Panc1 (cell line): ENCODE measurements around the gene SLAIN1. TPM values are rescaled to one million over a fixed set of nuclear protein-coding genes. Genes with fewer than 3 reads are reported as not detected.

Source experiments
- ATAC-seq: fragments of 200-7000 bp; cut with Tn5 transposase; 2 replicates; pipeline ENCODE4 v1.9.1; 2020; ENCODE audit warnings: mild to moderate bottlenecking, moderate library complexity
- BruUV-seq: library from RNA; stranded (reverse); fragments of 400-500 nt; replicated peaks from 2 replicates; lab custom pipeline; 2021; lab: Mats Ljungman, UMichigan
- CTCF ChIA-PET: fragments of 300-600 bp; sonication (Branson Sonifier 250); formaldehyde crosslinking; loops from one replicate; lab custom pipeline; 2022; ENCODE audit warnings: antibody characterized with exemption; lab: Charles Lee
- POLR2A ChIA-PET: fragments of 300-600 bp; sonication (Branson Sonifier 250); formaldehyde crosslinking; loops from one replicate; lab custom pipeline; 2022; ENCODE audit warnings: antibody characterized with exemption; lab: Charles Lee
- DNase-seq: peaks from one replicate; pipeline ENCODE4 v3.0.0-alpha.2; 2010; ENCODE audit warnings: low read depth, low spot score
- H3K27ac ChIP-seq: 2 replicates; pipeline ENCODE4 v1.5.1; 2011; ENCODE audit warnings: mild to moderate bottlenecking, low read length, inconsistent platforms
- H3K27me3 ChIP-seq: fragments of 200-500 bp; sonication (Bioruptor generic); 2 replicates; pipeline ENCODE4 v1.6.0; 2014; ENCODE audit warnings: low read length, inconsistent platforms; ENCODE audit not compliant: control insufficient read depth, insufficient read depth
- H3K36me3 ChIP-seq: fragments of 200-500 bp; sonication (Bioruptor generic); 2 replicates; pipeline ENCODE4 v1.5.1; 2014; ENCODE audit warnings: inconsistent platforms, mild to moderate bottlenecking, low read length, moderate library complexity; ENCODE audit not compliant: control insufficient read depth, insufficient read depth
- H3K4me1 ChIP-seq: 2 replicates; pipeline ENCODE4 v1.5.1; 2011; ENCODE audit warnings: inconsistent platforms, mild to moderate bottlenecking, low read length, moderate library complexity; ENCODE audit not compliant: control insufficient read depth, insufficient read depth
- H3K4me3 ChIP-seq, 2 experiments: 2 replicates each; pipeline ENCODE4 v1.5.1; 2011 to 2012; ENCODE audit warnings: low read depth in 2 of 2, low read length in 2 of 2, mild to moderate bottlenecking in 2 of 2, inconsistent platforms in 1 of 2, moderate library complexity in 1 of 2
- H3K9me3 ChIP-seq: fragments of 200-500 bp; sonication (Bioruptor generic); 2 replicates; pipeline ENCODE4 v1.5.1; 2014; ENCODE audit warnings: low read depth, mild to moderate bottlenecking, inconsistent platforms, low read length, moderate library complexity; ENCODE audit not compliant: control insufficient read depth, insufficient read depth
- POLR2AphosphoS5 ChIP-seq: IDR thresholded peaks from 2 replicates; pipeline ENCODE4 v1.6.1; 2012; ENCODE audit warnings: mild to moderate bottlenecking, low read depth, low read length, moderate library complexity
- SIN3A ChIP-seq: IDR thresholded peaks from 2 replicates; pipeline ENCODE4 v1.6.1; 2012; ENCODE audit warnings: low read depth, mild to moderate bottlenecking, low read length, moderate library complexity, borderline replicate concordance; ENCODE audit not compliant: insufficient read depth
- TCF7L2 ChIP-seq: IDR thresholded peaks from 2 replicates; pipeline ENCODE4 v1.6.1; 2011; ENCODE audit warnings: mild to moderate bottlenecking, low read depth, low read length, inconsistent platforms
- in situ Hi-C: cut with HindIII; loops from 2 replicates; pipeline ENCODE4 v1.10.0; 2016; ENCODE audit warnings: low sequenced_read_pairs, low pct_unique_long_range_greater_than_20kb
- intact Hi-C: fragments of 100-400 bp; cut with micrococcal nuclease; formaldehyde crosslinking; loops from one replicate; pipeline ENCODE4 v1.10.0; 2022; ENCODE audit not compliant: unreplicated experiment
- total RNA-seq: library from RNA; stranded (reverse); gene quantifications from one replicate; pipeline ENCODE4 v1.2.1, GENCODE V29; 2021; ENCODE audit not compliant: unreplicated experiment
- TF ChIP-seq, protein P1 (sequence below): fragments of 450-650 bp; IDR thresholded peaks from 2 replicates; pipeline ENCODE4 v1.5.1; 2017; ENCODE audit warnings: mild to moderate bottlenecking
- TF ChIP-seq, protein P2 (sequence below), 2 experiments: IDR thresholded peaks; 2 replicates each; pipeline ENCODE4 v1.6.1; 2011 to 2012; ENCODE audit warnings: low read depth in 2 of 2, control low read depth in 1 of 2, low read length in 1 of 2, mild to moderate bottlenecking in 1 of 2, moderate library complexity in 1 of 2; ENCODE audit not compliant: insufficient read depth in 1 of 2

SLAIN1 gene
- total RNA-seq, 1 experiment from 2014 or later, result 0.49 TPM

DNA sequence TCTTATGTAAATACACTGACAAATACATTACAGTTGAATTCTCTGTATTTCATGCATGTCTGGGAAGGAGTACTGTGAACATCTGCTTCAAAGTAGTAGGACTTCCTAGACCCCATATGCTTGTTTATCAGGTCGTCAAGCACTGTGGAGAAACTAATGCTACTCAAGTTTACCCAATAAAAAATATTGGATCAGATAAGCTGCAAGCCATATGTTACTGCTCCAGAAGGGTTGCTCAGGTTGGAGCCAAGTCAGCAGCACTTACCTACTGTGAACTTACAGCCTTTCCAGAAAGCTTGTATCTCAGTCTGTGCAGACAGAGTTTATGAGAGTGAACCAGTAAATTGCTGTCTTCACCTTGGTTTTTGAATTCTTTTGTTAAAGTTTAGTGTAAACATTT, 36.2 kb downstream of the SLAIN1 start:
- POLR2A ChIA-PET, result no interaction called here
- Histone ChIP-seq H3K9me3 (no peaks in the 10 kb centered on the region), H3K36me3 (no peaks in the 10 kb centered on the region), H3K27ac (no peak overlapping the region), H3K4me3 (no peak overlapping the region), H3K4me1 (no peaks in the 10 kb centered on the region), H3K27me3 (no peaks in the 10 kb centered on the region)
- ATAC-seq, result no peak
- no peak for TF ChIP-seq POLR2AphosphoS5
- intact Hi-C loops (no loop called here), in situ Hi-C loops (no loop called here)
- BruUV-seq, result no TSS peak
- CTCF ChIA-PET, result no interaction called here
- DNase-seq, result no peak

DNA sequence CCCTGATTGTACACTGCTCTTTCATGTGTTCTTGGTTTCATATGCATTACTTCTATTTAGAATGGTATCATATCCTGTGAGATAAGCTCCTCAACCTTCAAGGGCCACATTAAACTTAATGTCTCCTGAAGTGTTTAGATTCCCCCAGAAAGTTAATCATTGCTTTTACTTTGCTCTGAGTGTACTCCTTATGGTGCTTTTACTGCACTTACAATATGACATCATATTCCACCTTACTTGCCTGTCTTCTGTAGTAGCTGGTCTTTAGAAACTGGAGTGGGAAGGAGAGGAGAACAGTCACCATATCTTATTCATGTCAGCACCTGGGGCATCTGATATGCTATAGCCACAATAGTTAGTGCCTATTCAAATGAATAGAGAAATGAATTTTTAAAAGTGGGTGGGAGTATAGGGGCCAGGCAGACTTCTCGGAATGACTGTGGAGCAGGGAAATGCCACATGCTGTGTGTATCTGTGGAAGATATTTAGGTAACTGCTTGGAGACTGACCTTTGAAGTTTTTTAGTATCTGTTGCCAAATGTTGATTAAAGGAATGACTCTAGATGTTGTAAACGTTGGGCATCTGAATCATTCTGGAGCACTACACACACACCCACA, 40.2 kb downstream of the SLAIN1 start:
- in situ Hi-C loops (no loop called here), intact Hi-C loops (no loop called here)
- BruUV-seq, result no TSS peak
- no peak overlapping the region for H3K27ac ChIP-seq
- CTCF ChIA-PET, result no interaction called here
- DNase-seq (no peak), ATAC-seq (no peak)
- no peaks in the 10 kb centered on the region for H3K4me1 ChIP-seq
- no peak for TF ChIP-seq SIN3A
- TF ChIP-seq, protein P1, sequence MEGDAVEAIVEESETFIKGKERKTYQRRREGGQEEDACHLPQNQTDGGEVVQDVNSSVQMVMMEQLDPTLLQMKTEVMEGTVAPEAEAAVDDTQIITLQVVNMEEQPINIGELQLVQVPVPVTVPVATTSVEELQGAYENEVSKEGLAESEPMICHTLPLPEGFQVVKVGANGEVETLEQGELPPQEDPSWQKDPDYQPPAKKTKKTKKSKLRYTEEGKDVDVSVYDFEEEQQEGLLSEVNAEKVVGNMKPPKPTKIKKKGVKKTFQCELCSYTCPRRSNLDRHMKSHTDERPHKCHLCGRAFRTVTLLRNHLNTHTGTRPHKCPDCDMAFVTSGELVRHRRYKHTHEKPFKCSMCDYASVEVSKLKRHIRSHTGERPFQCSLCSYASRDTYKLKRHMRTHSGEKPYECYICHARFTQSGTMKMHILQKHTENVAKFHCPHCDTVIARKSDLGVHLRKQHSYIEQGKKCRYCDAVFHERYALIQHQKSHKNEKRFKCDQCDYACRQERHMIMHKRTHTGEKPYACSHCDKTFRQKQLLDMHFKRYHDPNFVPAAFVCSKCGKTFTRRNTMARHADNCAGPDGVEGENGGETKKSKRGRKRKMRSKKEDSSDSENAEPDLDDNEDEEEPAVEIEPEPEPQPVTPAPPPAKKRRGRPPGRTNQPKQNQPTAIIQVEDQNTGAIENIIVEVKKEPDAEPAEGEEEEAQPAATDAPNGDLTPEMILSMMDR, result no peak
- TF ChIP-seq, protein P2, sequence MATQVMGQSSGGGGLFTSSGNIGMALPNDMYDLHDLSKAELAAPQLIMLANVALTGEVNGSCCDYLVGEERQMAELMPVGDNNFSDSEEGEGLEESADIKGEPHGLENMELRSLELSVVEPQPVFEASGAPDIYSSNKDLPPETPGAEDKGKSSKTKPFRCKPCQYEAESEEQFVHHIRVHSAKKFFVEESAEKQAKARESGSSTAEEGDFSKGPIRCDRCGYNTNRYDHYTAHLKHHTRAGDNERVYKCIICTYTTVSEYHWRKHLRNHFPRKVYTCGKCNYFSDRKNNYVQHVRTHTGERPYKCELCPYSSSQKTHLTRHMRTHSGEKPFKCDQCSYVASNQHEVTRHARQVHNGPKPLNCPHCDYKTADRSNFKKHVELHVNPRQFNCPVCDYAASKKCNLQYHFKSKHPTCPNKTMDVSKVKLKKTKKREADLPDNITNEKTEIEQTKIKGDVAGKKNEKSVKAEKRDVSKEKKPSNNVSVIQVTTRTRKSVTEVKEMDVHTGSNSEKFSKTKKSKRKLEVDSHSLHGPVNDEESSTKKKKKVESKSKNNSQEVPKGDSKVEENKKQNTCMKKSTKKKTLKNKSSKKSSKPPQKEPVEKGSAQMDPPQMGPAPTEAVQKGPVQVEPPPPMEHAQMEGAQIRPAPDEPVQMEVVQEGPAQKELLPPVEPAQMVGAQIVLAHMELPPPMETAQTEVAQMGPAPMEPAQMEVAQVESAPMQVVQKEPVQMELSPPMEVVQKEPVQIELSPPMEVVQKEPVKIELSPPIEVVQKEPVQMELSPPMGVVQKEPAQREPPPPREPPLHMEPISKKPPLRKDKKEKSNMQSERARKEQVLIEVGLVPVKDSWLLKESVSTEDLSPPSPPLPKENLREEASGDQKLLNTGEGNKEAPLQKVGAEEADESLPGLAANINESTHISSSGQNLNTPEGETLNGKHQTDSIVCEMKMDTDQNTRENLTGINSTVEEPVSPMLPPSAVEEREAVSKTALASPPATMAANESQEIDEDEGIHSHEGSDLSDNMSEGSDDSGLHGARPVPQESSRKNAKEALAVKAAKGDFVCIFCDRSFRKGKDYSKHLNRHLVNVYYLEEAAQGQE (IDR thresholded peaks at IDR 0.05; ENCODE audit: insufficient read depth in 1 of 2, low read depth in 2 of 2, low read length in 1 of 2), result no peak
- no peak for TF ChIP-seq POLR2AphosphoS5
- no peak for TF ChIP-seq TCF7L2
- H3K9me3 ChIP-seq, result no peaks in the 10 kb centered on the region
- no peaks in the 10 kb centered on the region for H3K36me3 ChIP-seq
- no peaks in the 10 kb centered on the region for H3K27me3 ChIP-seq
- no peak overlapping the region for H3K4me3 ChIP-seq
- POLR2A ChIA-PET, result no interaction called here

DNA sequence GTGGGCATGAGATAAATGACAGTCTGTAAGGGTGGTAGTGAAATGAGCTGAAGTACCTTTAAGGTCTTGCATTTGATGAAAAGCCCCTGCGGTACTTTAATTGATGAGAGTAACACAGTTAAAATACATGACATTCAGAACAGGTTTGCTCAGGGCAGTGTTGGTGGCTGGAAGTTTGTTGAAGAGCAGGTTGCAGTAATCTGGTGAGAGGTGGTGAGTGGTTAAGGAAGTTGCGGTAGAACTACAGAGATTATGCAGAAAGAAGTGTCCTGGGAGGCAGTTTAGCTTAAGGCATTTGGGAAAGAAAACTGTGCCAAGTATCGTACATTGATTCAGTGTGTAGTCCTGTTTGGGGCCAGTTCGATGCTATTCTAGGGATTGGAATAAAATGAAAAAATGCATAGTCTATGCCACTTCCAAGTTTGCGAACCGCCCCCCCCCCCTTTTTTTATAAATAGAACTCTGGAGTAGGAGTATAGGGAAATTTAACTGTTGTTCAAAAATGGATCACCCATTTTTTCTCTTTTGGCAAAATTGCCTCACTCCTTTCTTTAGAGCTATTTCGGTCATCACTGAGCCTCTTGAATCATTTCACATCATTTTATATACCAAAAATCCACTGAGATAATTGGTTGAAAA, 42.7 kb downstream of the SLAIN1 start:
- DNase-seq (no peak), ATAC-seq (no peak)
- TF ChIP-seq, protein P2 (IDR thresholded peaks at IDR 0.05; ENCODE audit: insufficient read depth in 1 of 2, low read depth in 2 of 2, low read length in 1 of 2), result no peak
- TF ChIP-seq TCF7L2, result no peak
- no peak for TF ChIP-seq POLR2AphosphoS5
- TF ChIP-seq SIN3A, result no peak
- TF ChIP-seq, protein P1, result no peak
- Histone ChIP-seq H3K27me3 (no peaks in the 10 kb centered on the region), H3K9me3 (no peaks in the 10 kb centered on the region), H3K4me1 (no peaks in the 10 kb centered on the region), H3K27ac (no peak overlapping the region), H3K4me3 (no peak overlapping the region), H3K36me3 (no peaks in the 10 kb centered on the region; the same call in 1 of the 2 replicates)
- ChIA-PET CTCF (no interaction called here), POLR2A (no interaction called here)
- intact Hi-C loops (no loop called here), in situ Hi-C loops (no loop called here)
- BruUV-seq, result no TSS peak
